Osteocyte (in vitro differentiated cells): ENCODE measurements around the gene RHOT2. TPM values are rescaled to one million over a fixed set of nuclear protein-coding genes. Genes with fewer than 3 reads are reported as not detected.

ENCODE experiments used
- DNase-seq: peaks from one replicate; pipeline ENCODE4 v3.0.0; 2021; ENCODE audit warnings: mixed read lengths; ENCODE audit not compliant: unreplicated experiment; ENCODE audit errors: extremely low spot score
- H3K27ac Mint-ChIP-seq: one replicate; pipeline ENCODE4 v1.8.0; 2021; ENCODE audit warnings: mild to moderate bottlenecking, mixed read lengths; ENCODE audit not compliant: unreplicated experiment
- H3K27me3 Mint-ChIP-seq: one replicate; pipeline ENCODE4 v1.8.0; 2021; ENCODE audit warnings: mixed read lengths; ENCODE audit not compliant: unreplicated experiment
- H3K36me3 Mint-ChIP-seq: one replicate; pipeline ENCODE4 v1.8.0; 2021; ENCODE audit warnings: mixed read lengths; ENCODE audit not compliant: unreplicated experiment
- H3K4me1 Mint-ChIP-seq: one replicate; pipeline ENCODE4 v1.8.0; 2021; ENCODE audit warnings: mixed read lengths; ENCODE audit not compliant: unreplicated experiment
- H3K4me3 Mint-ChIP-seq: one replicate; pipeline ENCODE4 v1.8.0; 2021; ENCODE audit warnings: mild to moderate bottlenecking, moderate library complexity, mixed read lengths; ENCODE audit not compliant: unreplicated experiment
- H3K9me3 Mint-ChIP-seq: one replicate; pipeline ENCODE4 v1.8.0; 2021; ENCODE audit warnings: mixed read lengths; ENCODE audit not compliant: unreplicated experiment
- CTCF ChIP-seq: fragments of 200-600 bp; sonication (generic); IDR thresholded peaks from 2 replicates; pipeline ENCODE4 v1.5.0; 2021; ENCODE audit warnings: antibody characterized with exemption, mild to moderate bottlenecking, moderate library complexity
- total RNA-seq: library from RNA; stranded (reverse); gene quantifications from 2 replicates; pipeline ENCODE4 v1.2.1, GENCODE V29; 2021

RHOT2 gene
- total RNA-seq, 1 donor from 2014 or later, result 126 TPM

- DNase-seq, result no peak
- Mint-ChIP-seq H3K27ac (no peak overlapping the region), H3K9me3 (no peaks in the 10 kb centered on the region), H3K27me3 (no peaks in the 10 kb centered on the region), H3K4me3 (no peak overlapping the region), H3K4me1 (peaks cover 14% of the 10 kb centered on the region), H3K36me3 (no peaks in the 10 kb centered on the region)
- no peak for TF ChIP-seq CTCF
Observed at GRCh38 chr16:638836-639235, 29.1 kb upstream of the RHOT2 start.

GRCh38 chr16:640614-641013, 27.3 kb upstream of the RHOT2 start:
- Mint-ChIP-seq H3K4me3 (peak overlapping the region; percentile 26), H3K27me3 (no peaks in the 10 kb centered on the region), H3K9me3 (no peaks in the 10 kb centered on the region), H3K27ac (no peak overlapping the region), H3K36me3 (no peaks in the 10 kb centered on the region), H3K4me1 (peaks cover 10% of the 10 kb centered on the region)
- no peak for TF ChIP-seq CTCF
- DNase-seq, result no peak

- Mint-ChIP-seq H3K36me3 (no peaks in the 10 kb centered on the region), H3K27me3 (no peaks in the 10 kb centered on the region), H3K4me3 (peak within 1 kb of the TSS; percentile 61), H3K9me3 (no peaks in the 10 kb centered on the region), H3K4me1 (peaks cover 14% of the 10 kb centered on the region), H3K27ac (no peak within 1 kb of the TSS)
- no peak for DNase-seq
- TF ChIP-seq CTCF, result no peak
Observed at GRCh38 chr16:641326-642188, 26.4 kb upstream of the RHOT2 start, which contains the start of gene MCRIP2. TSS of gene MCRIP2 (plus strand) at chr16:641828. CDS start at chr16:641992, 164 bp downstream.

GRCh38 chr16:642189-643049, 25.5 kb upstream of the RHOT2 start:
- no peak for TF ChIP-seq CTCF
- H3K4me1 Mint-ChIP-seq, result peaks cover 14% of the 10 kb centered on the region
- H3K36me3 Mint-ChIP-seq, result no peaks in the 10 kb centered on the region
- no peak overlapping the region for H3K27ac Mint-ChIP-seq
- H3K9me3 Mint-ChIP-seq, result no peaks in the 10 kb centered on the region
- no peaks in the 10 kb centered on the region for H3K27me3 Mint-ChIP-seq
- H3K4me3 Mint-ChIP-seq, result peak overlapping the region; percentile 61
- no peak for DNase-seq

GRCh38 chr16:643050-643368, 24.9 kb upstream of the RHOT2 start:
- Mint-ChIP-seq H3K36me3 (no peaks in the 10 kb centered on the region), H3K4me1 (peaks cover 16% of the 10 kb centered on the region), H3K27me3 (no peaks in the 10 kb centered on the region), H3K4me3 (peak overlapping the region; percentile 61), H3K27ac (no peak overlapping the region), H3K9me3 (no peaks in the 10 kb centered on the region)
- no peak for DNase-seq
- TF ChIP-seq CTCF, result no peak
